GM21717 (cell line): ENCODE results near the gene TOR2A.
"Not testable (repeated sequence)": the region's sequence is repeated elsewhere in the genome, so short reads cannot be mapped to it uniquely, and the experiment has no call there.

Source experiments
- ATAC-seq: cut with Tn5 transposase; IDR thresholded peaks from one replicate; pipeline ENCODE4 v1.9.1; 2021; ENCODE audit warnings: mild to moderate bottlenecking, moderate library complexity; ENCODE audit not compliant: unreplicated experiment

TOR2A gene

GRCh38 chr9:127734747-127735529, at the start of gene TOR2A:
Gene TOR2A (minus strand): TSS chr9:127735294. CDS start chr9:127735270, 24 bp downstream.
- ATAC-seq, result peak; percentile 85

- ATAC-seq, result no peak
Measured at GRCh38 chr9:127783111-127784008, 48.3 kb upstream of the TOR2A start.

GRCh38 chr9:127781806-127782205, 46.7 kb upstream of the TOR2A start:
- no peak for ATAC-seq

GRCh38 chr9:127780909-127781308, 45.8 kb upstream of the TOR2A start:
- ATAC-seq, result not testable (repeated sequence)

GRCh38 chr9:127780126-127780885, 45.2 kb upstream of the TOR2A start:
- ATAC-seq, result no peak

GRCh38 chr9:127779136-127779981, 44.3 kb upstream of the TOR2A start:
- ATAC-seq, result peak; percentile 48

- peak; percentile 35 for ATAC-seq
Measured at GRCh38 chr9:127778280-127779135, 43.4 kb upstream of the TOR2A start, which contains the start of gene SH2D3C. Gene SH2D3C (minus strand): TSS chr9:127778666. CDS start chr9:127778627, 39 bp downstream.

GRCh38 chr9:127777368-127777980, 42.4 kb upstream of the TOR2A start:
- no peak for ATAC-seq

GRCh38 chr9:127776924-127777289, 41.8 kb upstream of the TOR2A start:
- no peak for ATAC-seq

- no peak for ATAC-seq
Measured at GRCh38 chr9:127776195-127776923, 41.3 kb upstream of the TOR2A start.

- no peak for ATAC-seq
Measured at GRCh38 chr9:127773981-127774380, 38.9 kb upstream of the TOR2A start.

- ATAC-seq, result no peak
Measured at GRCh38 chr9:127773272-127773671, 38.2 kb upstream of the TOR2A start.

- no peak for ATAC-seq
Measured at GRCh38 chr9:127772603-127773002, 37.5 kb upstream of the TOR2A start.

GRCh38 chr9:127771570-127772189, 36.6 kb upstream of the TOR2A start:
- no peak for ATAC-seq

GRCh38 chr9:127770905-127771569, 35.9 kb upstream of the TOR2A start:
- peak; percentile 76 for ATAC-seq

GRCh38 chr9:127770583-127770904, 35.5 kb upstream of the TOR2A start:
- ATAC-seq, result peak; percentile 1

GRCh38 chr9:127769929-127770582, 35.0 kb upstream of the TOR2A start:
- ATAC-seq, result no peak
